Loucy (cell line): ENCODE measurements around the gene OR5K4.

Experiments
- CTCF ChIP-seq: fragments of 200-600 bp; sonication (generic); conservative IDR thresholded peaks from 2 replicates; pipeline ENCODE4 v1.5.1; 2014; ENCODE audit warnings: mild to moderate bottlenecking, antibody characterized with exemption, low read length
- EZH2phosphoT487 ChIP-seq: fragments of 200-600 bp; IDR thresholded peaks from 2 replicates; pipeline ENCODE4 v1.6.1; 2018; ENCODE audit warnings: antibody characterized with exemption, mild to moderate bottlenecking, moderate library complexity, borderline replicate concordance

GRCh38 chr3:98326105-98326893, 27.4 kb upstream of the OR5K4 start:
- no peak for TF ChIP-seq CTCF
- no peak for TF ChIP-seq EZH2phosphoT487
